ENCODE measurements around the gene LRRC1.

LRRC1 gene

GRCh38 chr6:53815381-53816119 is 20.7 kb downstream of the LRRC1 start:
- DNase-seq (ENCODE audit: low read depth in 2 of 2): no peak

- no peak for DNase-seq (ENCODE audit: low read depth in 2 of 2)
These were observed 24.2 kb downstream of the LRRC1 start for GRCh38 chr6:53818858-53819609.

- DNase-seq (ENCODE audit: low read depth in 2 of 2): no peak
These were observed 27.8 kb downstream of the LRRC1 start for GRCh38 chr6:53822401-53823125.

- DNase-seq (ENCODE audit: low read depth in 2 of 2): no peak
These were observed 29.9 kb downstream of the LRRC1 start for GRCh38 chr6:53824714-53825113.

GRCh38 chr6:53825532-53826321 is 30.9 kb downstream of the LRRC1 start:
- DNase-seq (ENCODE audit: low read depth in 2 of 2): no peak

GRCh38 chr6:53827531-53827930 is 32.7 kb downstream of the LRRC1 start:
- no peak for DNase-seq (ENCODE audit: low read depth in 2 of 2)

- DNase-seq (ENCODE audit: low read depth in 2 of 2): no peak
These were observed 33.4 kb downstream of the LRRC1 start for GRCh38 chr6:53828215-53828614.

- DNase-seq (ENCODE audit: low read depth in 2 of 2): no peak
These were observed 34.3 kb downstream of the LRRC1 start for GRCh38 chr6:53828966-53829697.

- no peak for DNase-seq (ENCODE audit: low read depth in 2 of 2)
These were observed 35.0 kb downstream of the LRRC1 start for GRCh38 chr6:53829698-53830221.

GRCh38 chr6:53830366-53830765 is 35.6 kb downstream of the LRRC1 start:
- no peak for DNase-seq (ENCODE audit: low read depth in 2 of 2)

GRCh38 chr6:53831081-53831869 is 36.5 kb downstream of the LRRC1 start:
- no peak for DNase-seq (ENCODE audit: low read depth in 2 of 2)

- no peak for DNase-seq (ENCODE audit: low read depth in 2 of 2)
These were observed 37.3 kb downstream of the LRRC1 start for GRCh38 chr6:53831936-53832660.

- no peak for DNase-seq (ENCODE audit: low read depth in 2 of 2)
These were observed 38.4 kb downstream of the LRRC1 start for GRCh38 chr6:53833155-53833554.

- DNase-seq (ENCODE audit: low read depth in 2 of 2): no peak
These were observed 39.3 kb downstream of the LRRC1 start for GRCh38 chr6:53834132-53834531.

GRCh38 chr6:53837865-53838769 is 43.3 kb downstream of the LRRC1 start:
- no peak for DNase-seq (ENCODE audit: low read depth in 2 of 2)

GRCh38 chr6:53840027-53840426 is 45.2 kb downstream of the LRRC1 start:
- no peak for DNase-seq (ENCODE audit: low read depth in 2 of 2)

- DNase-seq (ENCODE audit: low read depth in 2 of 2): no peak
These were observed 50.7 kb downstream of the LRRC1 start for GRCh38 chr6:53845280-53846195.
